ENCODE results near the gene CARD9.
"Not testable (repeated sequence)": the region's sequence is repeated elsewhere in the genome, so short reads cannot be mapped to it uniquely, and the experiment has no call there.

Gene CARD9, protein sequence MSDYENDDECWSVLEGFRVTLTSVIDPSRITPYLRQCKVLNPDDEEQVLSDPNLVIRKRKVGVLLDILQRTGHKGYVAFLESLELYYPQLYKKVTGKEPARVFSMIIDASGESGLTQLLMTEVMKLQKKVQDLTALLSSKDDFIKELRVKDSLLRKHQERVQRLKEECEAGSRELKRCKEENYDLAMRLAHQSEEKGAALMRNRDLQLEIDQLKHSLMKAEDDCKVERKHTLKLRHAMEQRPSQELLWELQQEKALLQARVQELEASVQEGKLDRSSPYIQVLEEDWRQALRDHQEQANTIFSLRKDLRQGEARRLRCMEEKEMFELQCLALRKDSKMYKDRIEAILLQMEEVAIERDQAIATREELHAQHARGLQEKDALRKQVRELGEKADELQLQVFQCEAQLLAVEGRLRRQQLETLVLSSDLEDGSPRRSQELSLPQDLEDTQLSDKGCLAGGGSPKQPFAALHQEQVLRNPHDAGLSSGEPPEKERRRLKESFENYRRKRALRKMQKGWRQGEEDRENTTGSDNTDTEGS
- total RNA-seq = 0.56 reads per million

DNA sequence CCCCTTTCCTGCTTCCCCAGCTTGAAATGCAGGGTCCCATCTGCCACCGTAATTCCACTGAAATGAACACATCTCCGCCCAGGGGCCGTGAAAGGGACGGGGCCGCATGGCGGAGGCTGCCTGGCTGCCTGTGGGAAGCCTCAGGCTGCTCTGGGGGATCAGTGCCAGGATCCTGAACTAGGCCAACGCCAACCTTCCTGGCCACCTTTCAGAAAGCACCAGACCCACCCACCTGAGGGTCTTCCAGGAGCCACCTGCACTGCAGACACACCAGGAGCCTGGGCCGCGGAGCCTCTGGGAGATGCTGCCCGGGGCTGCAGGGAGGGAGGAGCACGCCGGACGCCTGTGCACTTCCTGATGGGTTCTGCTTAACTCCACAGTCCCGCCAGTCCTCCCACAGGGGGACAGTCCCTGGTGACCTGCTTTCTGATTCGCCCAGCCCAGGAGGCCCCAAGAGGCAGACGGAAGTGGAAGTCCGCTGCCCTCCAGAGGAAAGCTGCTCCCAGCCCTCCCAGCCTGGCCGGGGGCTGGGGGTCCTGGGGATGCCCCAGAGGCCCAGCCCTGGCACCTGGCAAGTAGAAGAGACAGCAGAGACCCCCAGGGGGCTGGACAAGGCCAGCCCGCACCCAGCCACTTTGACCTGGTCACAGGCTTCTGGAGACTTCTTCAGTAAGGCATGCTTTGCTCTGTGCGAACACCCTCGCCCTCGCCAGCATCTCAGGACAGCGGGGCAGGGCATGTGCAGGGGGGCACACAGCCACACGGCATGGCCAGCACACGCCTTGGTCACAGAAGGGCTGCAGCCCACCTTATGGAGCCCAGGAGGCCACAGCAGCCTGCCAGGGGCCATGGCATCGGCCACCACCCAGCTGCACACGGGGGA is at the start of gene CARD9:
CARD9 (minus strand) TSS at position 370 of the 883 bp plus-strand sequence. CDS start 1,591 bp downstream, outside the sequence.
- DNase-seq = no peak

DNA sequence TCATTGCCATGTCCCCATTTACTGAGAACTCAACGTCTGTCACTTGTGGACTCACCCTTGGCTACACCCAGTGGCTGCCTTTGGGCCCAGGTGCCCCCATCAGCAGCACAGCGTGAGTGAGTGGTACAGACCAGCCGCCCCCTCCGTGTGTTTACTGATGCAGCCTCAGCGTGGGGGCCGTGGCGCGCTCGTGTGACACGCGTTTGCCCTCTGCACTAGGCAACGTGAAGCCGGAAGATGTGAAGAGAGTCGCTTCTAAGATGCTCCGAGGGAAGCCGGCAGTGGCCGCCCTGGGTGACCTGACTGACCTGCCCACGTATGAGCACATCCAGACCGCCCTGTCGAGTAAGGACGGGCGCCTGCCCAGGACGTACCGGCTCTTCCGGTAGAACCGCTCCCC is 49.4 kb upstream of the CARD9 start:
- DNase-seq = no peak

DNA sequence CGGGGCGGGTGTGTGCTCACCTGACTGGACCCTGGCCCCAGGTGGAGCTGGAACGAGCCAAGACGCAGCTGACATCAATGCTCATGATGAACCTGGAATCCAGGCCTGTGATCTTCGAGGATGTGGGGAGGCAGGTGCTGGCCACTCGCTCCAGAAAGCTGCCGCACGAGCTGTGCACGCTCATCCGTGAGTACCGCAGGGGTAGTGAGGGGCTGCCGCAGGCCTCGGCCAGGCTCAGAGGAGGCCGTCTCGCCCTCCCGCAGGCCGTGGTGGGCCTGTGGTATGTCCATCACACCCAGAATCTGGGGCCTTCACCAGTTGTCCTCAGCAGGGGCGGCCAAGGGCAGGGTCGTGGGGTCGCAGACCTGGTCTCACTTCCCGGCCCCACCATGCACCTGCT is 48.3 kb upstream of the CARD9 start:
- DNase-seq = no peak

DNA sequence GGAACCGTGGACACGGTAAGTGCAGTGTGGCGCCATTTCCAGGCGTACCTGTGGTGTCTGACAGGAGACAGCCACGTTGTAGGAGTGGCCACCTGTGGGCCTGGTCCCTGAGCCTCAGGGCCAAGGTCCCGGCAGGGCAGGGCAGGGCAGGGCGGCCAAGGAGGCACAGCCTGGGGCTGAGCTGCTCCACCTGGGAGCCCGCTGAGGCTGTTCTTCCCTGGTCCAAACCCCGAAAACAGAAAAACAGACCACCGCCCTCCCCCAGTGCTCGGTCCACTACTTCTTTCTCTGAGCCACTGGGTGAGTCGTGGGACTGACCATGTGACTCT is 45.6 kb upstream of the CARD9 start:
- no peak for DNase-seq

DNA sequence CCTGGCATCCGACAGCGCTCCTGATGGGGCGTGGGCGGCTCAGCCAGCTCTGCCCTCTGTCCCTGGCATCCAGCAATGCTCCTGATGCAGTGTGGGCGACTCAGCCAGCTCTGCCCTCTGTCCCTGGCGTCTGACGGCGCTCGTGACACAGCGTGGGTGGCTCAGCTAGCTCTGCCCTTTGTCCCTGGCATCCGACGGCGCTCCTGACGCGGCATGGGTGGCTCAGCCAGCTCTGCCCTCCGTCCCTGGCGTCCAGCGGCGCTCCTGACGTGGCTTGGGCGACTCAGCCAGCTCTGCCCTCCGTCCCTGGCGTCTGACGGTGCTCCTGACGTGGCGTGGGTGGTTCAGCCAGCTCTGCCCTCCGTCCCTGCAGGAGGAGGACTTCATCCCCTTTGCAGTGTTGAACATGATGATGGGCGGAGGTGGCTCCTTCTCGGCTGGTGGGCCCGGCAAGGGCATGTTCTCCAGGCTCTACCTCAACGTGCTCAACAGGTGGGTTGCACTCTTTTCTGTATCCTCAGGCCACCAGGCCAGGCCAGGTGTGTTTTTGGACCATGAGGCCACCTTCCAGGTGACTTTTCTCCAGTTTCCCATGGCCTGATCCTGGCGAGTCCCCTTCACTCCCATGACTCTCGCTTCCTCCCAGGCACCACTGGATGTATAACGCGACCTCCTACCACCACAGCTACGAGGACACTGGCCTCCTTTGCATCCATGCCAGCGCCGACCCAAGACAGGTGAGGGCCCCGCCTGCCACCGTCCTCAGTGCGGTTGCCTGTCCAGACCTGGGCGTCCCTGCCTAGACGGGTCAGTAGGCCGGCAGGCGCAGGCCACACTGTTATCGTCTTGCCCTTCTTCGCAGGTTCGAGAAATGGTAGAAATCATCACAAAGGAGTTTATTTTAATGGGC is 45.0 kb upstream of the CARD9 start:
- no peak for DNase-seq

DNA sequence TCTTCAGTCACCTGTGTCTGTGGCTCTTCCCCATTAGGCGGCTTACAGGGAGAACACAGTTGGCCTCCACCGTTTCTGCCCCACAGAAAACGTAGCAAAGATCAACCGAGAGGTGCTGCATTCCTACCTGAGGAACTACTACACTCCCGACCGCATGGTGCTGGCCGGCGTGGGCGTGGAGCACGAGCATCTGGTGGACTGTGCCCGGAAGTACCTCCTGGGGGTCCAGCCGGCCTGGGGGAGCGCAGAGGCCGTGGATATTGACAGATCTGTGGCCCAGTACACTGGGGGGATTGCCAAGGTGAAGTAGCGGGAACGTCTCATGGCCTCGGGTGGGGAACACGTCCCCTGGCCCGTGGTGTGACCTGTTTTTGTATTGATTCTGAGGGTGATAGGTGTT is 43.4 kb upstream of the CARD9 start:
- DNase-seq = no peak

DNA sequence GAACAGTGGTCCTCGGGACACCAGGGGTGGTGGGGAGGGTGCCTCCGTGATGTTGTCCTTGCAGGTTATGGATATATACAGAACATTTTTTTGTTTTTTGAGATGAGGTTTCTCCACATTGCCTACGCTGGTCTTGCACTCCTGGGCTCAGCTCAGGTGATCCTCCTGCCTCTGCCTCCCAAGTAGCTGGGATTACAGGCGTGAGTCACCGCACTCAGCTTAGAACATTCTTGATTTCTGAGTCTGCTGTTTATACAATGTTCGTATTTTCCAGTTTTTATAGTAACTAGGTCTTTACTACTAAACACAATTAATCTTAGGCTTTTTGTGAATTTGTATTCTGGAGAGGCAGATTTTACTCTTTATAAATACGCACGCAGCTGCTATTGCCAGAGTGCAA is 43.0 kb upstream of the CARD9 start:
- no peak for DNase-seq

DNA sequence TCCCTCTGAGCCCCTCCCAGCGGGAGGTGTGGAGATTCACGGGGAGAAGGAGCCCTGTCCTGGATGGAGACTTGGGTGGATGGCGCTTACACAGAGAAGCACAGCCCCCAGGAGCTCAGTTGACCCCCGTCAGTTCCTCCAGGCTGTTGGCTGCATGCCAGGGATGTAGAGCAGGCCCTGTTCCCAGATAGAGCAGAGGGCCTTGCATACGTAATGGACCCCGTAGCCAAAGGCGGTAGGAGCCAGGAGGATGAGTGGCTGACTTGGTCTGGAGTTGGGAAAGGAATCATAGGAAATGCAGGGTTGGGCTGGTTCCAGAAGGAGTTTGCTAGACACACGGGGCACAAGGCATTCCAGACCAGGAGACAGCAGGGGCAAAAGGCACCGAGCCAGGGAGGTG is 39.5 kb upstream of the CARD9 start:
- DNase-seq = no peak

DNA sequence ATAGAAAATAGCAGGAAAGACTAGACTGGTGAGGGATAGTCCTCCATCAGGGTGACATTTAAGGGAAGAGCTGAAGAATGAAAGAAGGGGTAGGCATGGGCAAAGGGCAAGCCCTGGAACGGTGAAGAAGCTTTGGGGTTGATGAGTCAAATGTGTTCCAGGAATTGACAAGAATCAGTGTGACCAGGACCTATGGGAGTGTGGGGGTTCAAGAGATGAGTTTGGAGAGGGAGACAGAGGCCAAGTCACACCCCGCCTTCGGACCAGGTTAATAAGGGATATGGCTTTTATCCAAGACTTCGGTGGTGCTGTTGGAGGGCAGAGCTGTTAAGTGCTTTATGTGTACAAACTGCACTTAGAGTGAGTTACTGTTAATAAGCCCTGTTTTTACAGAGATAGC is 37.9 kb upstream of the CARD9 start:
- no peak for DNase-seq

DNA sequence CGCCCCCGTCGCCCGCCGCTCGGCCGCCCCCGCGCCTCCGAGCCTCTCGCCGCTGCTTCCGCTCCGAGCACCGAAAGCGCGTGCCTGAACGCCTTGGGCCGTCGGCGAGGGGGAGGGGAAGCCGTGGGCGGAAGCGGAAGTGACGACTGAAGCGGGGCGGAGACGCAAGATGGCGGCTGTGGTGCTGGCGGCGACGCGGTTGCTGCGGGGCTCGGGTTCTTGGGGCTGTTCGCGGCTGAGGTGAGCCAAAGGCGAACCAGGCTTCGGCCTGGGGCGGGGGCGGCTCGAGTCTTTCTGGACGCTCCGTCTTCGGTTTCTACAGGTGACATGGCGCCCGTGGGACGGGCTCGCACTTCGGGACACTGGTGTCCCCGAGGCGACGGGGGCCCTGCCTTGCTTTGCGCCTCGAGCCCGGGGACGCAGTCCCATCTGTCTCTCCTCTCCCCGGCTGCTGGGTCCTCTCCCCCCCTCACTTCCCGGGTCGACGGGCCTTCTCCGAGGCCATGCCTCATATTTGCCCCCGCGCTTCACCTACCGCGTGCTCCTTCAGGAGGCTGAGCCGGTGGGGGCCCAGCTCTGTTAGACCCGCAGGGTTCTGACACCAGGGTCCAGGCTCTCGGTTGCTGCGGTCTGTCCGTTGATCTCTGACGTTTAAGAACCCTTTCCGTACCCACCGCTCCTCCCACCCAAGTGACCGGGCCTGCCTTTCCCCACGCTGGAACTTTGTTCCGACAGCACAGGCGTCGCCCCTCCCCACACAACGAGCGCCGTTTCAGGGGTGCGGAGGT is 37.2 kb upstream of the CARD9 start, which contains the start of the genes ENTR1 and PMPCA:
ENTR1 (minus strand) TSS at position 115 of the 788 bp plus-strand sequence. CDS start 217 bp downstream, outside the sequence.
PMPCA (plus strand) TSS at position 159 of the 788 bp plus-strand sequence; CDS start at position 170, 11 bp downstream.
- peak; percentile 95 for DNase-seq

DNA sequence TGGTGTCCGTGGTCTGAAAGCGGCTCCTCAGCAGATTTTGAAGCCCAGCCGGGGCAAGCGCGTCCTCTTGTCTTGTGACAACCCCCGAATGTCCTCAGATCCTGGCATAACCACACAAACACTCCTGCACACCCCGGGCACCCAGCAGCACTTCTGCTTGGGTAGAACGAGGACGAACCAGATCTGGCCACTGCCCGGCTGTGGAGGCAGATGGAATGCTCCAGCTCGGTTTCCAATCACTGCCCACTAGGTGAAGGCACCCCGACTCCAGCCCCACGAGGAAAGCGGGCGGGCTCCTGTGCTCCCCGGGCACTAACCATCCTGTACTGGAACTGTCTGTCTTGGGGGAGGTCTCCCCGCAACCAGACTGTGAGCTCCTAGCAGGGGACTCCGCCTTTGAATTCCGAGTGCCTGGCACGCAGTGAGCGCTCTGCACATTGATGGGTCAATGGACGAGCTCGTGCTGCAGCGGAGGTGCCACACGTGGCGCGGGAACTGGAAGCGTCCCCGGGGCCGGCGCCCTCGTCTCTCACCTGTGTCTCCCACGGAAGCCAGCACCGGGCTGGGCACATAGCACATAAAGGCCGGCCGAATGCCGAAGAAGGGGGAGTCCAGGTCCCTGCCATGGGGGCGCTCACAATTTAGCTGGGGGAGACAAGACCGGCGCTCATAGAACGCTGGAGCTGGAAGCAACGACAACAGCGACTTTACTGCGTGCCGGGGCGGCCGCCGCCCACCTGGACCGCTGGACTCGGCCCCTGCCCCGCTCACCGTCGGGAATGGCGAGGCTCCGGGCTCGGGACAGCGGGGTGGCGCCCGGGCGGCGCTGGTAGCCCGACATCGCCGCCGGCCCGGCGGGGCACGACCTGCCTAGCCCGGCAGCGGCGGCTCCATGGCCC is 36.3 kb upstream of the CARD9 start:
- DNase-seq = peak; percentile 16

DNA sequence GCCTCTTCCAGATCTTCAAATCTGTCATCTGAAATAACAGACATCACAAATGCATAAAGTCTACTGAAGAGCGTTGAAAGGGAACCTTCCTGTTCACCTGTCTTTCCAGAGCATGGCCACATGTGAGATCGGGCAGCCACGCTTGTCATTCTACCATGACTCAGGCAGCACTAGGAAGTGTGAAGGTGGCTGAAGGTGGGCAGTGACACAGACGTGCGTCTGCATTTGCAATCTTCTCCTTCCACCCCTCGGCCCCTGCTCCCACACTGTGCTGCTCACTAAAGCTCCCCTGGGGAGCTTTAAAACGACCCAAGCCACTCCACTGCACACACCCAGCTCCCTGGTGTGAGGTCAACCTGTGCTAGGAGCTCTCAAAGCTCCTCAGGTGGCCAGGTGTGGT is 34.4 kb upstream of the CARD9 start:
- DNase-seq = no peak

DNA sequence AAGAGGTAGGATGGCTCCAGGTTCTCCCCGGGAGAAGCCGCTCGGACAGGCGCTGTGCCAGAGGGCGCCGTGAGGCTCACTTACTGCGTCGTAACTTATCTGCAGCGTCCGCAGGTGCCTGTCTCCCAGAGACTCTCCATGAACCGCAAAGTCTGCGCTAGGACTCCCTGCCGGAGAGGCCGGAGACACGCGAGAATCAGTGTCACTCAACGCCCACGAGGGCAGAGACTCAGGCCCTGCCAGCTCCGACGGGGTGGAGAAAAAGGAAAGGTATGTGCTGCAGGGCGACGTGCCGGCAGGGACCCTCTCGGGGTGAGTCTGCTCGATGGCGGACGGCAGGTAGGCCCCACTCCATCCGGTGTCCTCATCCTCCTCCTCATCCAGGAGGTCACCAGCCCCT is 33.6 kb upstream of the CARD9 start:
- DNase-seq = not testable (repeated sequence)

DNA sequence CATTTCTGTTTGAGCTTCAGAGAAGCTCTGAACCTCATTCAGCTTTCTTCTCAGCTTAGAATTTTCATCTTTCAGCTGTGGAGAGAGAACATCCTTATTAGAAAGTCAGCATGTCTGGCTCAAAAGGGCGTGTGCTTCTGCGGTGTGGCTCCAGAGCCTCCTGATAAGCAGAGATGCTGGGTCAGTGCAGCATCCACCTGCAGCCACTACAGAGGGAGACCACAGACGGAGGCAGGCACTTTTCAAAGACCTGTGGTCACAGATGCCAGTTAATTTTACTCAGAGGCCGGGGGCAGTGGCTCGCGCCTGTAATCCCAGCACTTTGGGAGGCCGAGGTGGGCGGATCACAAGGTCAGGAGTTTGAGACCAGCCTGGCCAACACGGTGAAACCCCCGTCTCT is 32.4 kb upstream of the CARD9 start:
- DNase-seq = not testable (repeated sequence)

DNA sequence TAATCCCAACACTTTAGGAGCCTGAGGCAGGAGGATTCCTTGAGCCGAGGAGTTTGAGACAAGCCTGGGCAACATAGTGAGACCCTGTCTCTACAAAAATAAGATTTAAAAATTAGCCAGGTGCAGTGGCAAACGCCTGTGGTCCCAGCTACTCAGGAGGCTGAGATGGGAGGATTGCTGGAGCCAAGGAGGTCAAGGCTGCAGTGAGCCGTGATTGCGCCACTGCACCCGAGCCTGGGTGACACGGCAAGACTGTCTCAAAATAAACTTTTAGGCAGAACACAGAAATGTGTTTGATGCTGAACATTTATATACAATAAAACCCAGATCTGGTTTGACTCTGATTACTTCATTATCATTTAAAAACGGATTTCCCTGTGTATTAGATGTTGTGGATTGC is 32.0 kb upstream of the CARD9 start:
- no peak for DNase-seq

DNA sequence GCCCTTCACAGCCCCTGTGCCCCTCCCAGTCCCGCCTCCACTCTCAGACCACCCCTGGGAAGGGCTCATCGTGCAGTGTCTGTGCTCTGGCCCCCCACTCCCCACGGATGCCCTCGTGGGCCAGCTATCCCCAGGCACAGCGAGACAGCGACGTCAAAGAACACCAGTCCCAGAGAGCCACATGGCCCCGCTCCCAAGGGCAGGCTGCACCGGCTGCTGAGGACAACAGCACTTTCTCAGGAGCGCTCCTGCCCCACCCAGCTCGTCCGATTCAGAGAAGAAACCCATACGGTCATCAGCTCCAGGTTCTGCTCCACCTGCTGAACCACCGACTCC is 31.3 kb upstream of the CARD9 start:
- DNase-seq = no peak

DNA sequence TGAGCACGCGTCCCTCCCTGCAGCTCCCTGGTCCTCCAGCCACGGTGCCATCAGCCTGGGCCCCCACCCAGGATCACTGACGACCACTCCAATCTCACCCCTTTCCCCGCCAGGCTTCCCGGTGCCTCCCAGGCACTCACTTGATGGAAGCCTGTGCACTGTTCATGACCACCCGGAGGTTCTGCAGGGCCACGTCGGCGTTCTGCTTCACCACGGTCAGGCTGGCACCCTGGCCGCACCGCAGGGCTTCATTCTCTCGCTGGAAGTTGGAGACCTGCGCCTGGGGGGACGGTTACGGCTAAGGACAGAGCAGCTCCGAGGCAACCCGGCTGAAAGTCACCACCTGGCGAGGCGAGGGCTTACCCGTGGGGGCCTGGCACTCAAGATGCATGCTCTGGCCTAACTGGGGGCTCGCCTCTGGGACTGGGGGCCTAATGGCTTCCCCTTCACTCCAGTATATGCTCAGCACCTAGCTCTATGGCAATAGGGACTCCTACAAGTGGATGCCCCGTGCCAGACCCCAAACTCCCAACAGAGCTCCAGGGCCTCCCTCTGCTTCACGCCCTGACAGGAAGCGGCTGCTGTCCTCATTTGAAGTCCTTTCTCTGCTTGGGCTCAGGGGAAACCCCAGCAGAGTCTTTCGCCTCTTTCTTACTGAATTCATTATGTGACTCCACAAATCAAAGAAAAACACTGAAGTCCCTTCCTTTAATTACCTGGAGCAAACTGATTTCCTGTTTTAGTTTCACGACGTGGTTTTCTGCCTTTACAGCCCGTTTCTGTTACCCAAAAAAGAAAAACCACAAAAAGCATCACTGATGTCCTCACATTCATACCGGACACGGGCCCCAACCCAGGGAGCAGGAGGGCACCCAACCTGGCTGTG is 30.7 kb upstream of the CARD9 start:
- peak; percentile 21 for DNase-seq

DNA sequence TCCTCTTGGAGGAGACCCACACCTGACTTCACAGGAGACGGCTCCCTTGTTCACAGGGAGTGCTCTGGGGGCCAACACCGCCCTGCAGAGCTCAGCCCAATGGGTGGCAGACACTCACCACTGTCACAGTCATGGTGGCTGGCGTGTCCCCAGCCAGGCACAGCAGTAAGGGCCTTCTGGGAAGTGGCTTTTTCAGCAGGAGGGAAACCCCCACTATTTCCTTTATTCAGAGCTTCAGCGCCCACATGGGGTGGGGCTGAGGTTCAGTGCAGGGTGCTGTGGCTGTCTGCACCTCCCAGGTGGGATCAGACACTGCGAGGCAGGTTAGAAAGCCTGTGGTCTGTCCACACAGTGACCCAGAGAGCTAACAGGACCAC is 30.1 kb upstream of the CARD9 start:
- DNase-seq = peak; percentile 62

DNA sequence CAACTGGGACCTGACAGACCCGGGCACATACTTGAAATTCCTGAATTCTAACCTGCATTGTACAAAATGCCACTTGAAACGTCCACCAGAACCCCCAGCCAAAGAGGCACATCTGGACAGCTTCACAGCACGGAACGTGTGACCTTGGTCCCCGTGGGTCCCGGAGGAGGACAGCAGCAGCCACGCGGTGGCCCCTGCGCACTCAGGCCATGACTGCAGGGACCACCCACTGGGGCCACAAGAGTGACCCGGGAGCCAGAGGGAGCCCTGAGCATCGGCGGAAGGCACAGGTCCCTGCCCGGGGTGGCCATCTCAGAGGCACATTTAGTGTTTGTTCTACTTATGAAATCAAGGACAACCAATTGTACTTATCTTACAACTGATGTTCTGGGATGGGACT is 28.6 kb upstream of the CARD9 start:
- no peak for DNase-seq

All from effector CD4-positive, alpha-beta T cell (primary cell).